Left colon (tissue), 2 donors: ENCODE measurements around the gene SLC6A19. TPM values are rescaled to one million over a fixed set of nuclear protein-coding genes. Genes with fewer than 3 reads are reported as not detected.
"Not testable (repeated sequence)": the region's sequence is repeated elsewhere in the genome, so short reads cannot be mapped to it uniquely, and the experiment has no call there.

Source experiments
- ATAC-seq: fragments of 200-7000 bp; cut with Tn5 transposase; one replicate; pipeline ENCODE4 v1.9.1; 2020; ENCODE audit warnings: mild to moderate bottlenecking, moderate library complexity
- DNase-seq, 2 donors: peaks; one replicate each; pipeline ENCODE4 v3.0.0-alpha.2; 2020
- intact Hi-C, 2 donors: fragments of 100-400 bp; cut with DNase I in 1 of 2; cut with micrococcal nuclease in 1 of 2; formaldehyde crosslinking; loops; one replicate each; pipeline versions ENCODE4 v1.11.2 to v1.14.0; 2022; cut with DNase I, micrococcal nuclease
- long read RNA-seq: library from polyadenylated mRNA; unstranded; transcript quantifications from one replicate; pipeline ENCODE4 v2.0.0, GENCODE V29; 2021
- total RNA-seq, 2 donors: library from RNA; stranded (reverse); fragmentation: NEBNext Ultra II Directional; extraction: Animal tissue kit (Norgen Biotek cat#: 25700); gene quantifications; one replicate each; pipeline ENCODE4 v1.2.1, GENCODE V29; 2021
- donor health status: DM: no; HTN: no; CAD: no.
- donor health status: DM: yes; HTN: yes; CAD: no.

Gene SLC6A19
- total RNA-seq, result 10 to 100 TPM in 1 of 2 donors, 1 to 10 TPM in 1; 5.8 to 72.5 TPM
- long read RNA-seq, partial matches to known transcripts, result 7 of 9 reads
- long read RNA-seq, other reads (novel, unspliced or antisense), result 2 of 9 reads

DNA sequence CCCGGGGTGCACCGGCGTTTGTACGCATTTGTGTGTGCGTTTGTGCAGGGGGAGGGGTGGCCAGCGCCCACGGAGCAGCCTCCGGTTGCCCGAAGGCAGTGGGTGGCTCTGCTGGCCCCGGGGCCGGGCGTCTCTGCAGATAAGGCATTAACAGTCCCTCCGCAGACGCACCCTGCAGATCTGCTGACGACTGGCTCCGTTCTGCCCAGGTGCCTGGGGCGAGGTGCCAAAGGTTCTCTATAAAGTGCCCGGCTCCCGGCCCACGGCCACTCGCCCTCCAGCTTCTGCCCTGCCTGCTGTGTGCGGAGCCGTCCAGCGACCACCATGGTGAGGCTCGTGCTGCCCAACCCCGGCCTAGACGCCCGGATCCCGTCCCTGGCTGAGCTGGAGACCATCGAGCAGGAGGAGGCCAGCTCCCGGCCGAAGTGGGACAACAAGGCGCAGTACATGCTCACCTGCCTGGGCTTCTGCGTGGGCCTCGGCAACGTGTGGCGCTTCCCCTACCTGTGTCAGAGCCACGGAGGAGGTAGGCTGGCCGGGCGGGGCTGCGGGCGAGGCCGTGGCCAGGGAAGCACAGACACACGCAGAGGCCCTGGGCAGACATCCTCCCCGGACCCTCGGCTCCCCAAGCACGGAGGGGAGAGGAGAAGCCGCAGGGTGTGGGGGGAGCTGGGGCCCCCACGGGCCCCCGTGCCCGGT, at the start of gene SLC6A19:
Gene SLC6A19 (plus strand): TSS at position 269 of the 699 bp plus-strand sequence. CDS start 56 bp downstream, at position 325.
- peak; percentile 27 to 47 for DNase-seq
- ATAC-seq, result peak; percentile 72
- intact Hi-C loops, result no loop called here

DNA sequence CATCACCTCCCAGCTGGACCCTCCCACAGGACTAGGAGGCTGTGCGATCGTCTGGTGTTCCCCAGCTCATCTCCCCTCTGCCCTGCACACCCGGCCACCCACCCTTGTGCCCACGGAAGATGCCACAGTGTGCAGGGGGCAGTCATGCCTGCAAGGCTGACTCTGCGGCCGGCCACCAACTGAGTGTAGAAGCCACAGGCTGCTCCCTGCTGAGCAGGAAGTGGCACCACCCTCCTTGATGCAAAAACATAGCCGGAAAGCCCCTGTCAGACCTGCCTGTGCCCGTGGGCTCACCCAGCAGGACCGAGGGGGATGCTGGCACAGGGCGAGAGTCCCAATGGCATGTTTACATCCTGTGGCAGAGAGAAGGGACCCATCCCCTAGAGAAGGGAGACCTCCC, 49.2 kb upstream of the SLC6A19 start:
- DNase-seq, result no peak
- intact Hi-C loops, result no loop called here
- ATAC-seq, result peak; percentile 32

DNA sequence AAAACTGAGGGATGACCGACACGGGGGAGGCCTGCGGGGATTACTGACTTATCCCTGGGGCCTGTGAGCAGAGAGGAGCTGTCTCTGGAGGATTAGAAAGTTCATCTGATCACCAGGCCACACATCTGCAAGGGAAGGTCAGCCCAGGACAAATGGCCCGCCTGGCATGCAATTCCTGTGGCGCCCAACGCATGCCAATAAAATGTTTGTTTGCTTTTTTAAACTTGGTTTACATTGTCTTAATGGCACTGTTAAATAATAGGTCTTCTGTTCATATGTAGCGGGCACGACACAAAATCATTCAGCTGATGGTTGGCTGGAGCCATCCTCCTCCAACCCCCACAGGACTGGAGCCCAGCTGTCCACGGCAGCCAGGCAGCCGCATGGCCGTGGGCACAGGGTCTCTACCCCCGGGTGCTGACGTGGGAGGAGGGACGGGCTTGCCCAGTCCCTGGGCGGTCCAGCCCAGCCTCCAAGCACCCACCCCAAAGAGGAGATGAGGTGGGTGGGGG, 48.6 kb upstream of the SLC6A19 start:
- ATAC-seq, result peak; percentile 11
- no peak for DNase-seq
- intact Hi-C loops, result no loop called here

GRCh38 chr5:1153428-1153827, 48.0 kb upstream of the SLC6A19 start:
- no peak for DNase-seq
- ATAC-seq, result no peak
- intact Hi-C loops, result no loop called here

GRCh38 chr5:1155191-1156032, 46.0 kb upstream of the SLC6A19 start:
- ATAC-seq (peak; percentile 22), DNase-seq (no peak)
- intact Hi-C loops, result no loop called here

- intact Hi-C loops, result no loop called here
- no peak for ATAC-seq
- DNase-seq, result no peak
These were observed 45.2 kb upstream of the SLC6A19 start for GRCh38 chr5:1156033-1156753.

- ATAC-seq (no peak), DNase-seq (no peak)
- intact Hi-C loops, result no loop called here
These were observed 44.5 kb upstream of the SLC6A19 start for GRCh38 chr5:1156754-1157460.

- intact Hi-C loops, DNase-seq, ATAC-seq: not testable (repeated sequence)
These were observed 43.9 kb upstream of the SLC6A19 start for GRCh38 chr5:1157461-1157986.

- intact Hi-C loops, result no loop called here
- no peak for ATAC-seq
- DNase-seq, result no peak
These were observed 42.6 kb upstream of the SLC6A19 start for GRCh38 chr5:1158647-1159340.

DNA sequence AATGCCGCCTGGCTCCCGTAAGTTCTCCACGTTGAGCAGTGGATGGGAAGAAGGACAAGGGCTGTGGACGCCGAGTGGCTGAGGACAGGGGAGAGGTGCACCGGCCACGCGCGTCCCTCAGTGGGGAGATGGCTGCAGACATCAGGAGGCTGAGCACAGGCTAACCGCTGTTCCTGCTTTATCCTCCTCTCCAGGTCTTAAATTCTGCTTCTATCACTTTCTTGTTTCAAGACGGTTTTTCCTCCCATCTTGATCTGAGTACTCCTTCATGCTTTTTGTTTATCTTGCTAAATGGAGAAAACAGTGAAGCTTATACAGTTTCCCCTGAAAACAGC, 42.1 kb upstream of the SLC6A19 start:
- intact Hi-C loops, result no loop called here
- ATAC-seq, result no peak
- DNase-seq, result no peak

GRCh38 chr5:1159774-1160406, 41.5 kb upstream of the SLC6A19 start:
- ATAC-seq (no peak), DNase-seq (no peak)
- intact Hi-C loops, result loop anchor here in 1 of 2 donors (10.0 kb wide), 1 partner anchor 485 kb away; no protein-coding TSS in a partner anchor

DNA sequence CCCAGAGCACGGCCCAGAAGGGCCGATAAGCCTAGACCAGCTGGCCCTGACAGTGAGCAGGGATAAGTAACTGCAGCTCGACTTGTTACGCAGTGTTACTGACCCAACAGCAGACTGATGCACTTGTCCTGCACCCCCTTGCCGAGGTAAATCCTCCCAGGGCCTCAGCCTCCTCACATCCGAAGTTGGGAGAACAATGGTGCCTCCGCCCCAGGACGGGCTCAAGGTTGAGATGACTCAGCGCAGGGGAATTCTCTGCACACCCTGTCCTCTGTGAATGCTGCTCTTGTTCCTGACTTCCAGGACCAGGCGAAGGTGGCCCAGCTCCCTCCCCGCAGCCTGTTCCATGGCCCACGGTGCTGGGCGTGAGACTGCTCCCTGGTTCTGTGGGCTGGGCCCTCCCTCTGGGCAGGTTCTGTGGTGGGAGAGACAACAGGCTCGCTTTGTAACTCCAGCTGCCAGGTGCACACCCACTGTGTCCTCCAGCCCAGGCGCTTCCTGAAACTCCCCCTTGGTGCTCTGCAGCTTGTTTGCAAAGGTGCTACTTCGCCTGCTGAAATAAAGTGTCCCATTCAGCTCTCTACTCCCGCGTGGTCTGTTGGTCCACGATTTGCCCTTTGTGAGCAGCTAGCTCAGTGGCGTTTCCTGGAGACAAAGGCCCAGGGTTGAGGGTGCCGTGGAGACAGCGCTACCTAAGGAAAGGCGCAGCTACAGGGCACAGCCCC, 40.1 kb upstream of the SLC6A19 start:
- intact Hi-C loops, result loop anchor here in 1 of 2 donors (10.0 kb wide), 1 partner anchor 484 kb away; no protein-coding TSS in a partner anchor
- ATAC-seq, result peak; percentile 83
- peak; percentile 50 to 74 for DNase-seq

- DNase-seq (peak; percentile 51 to 79), ATAC-seq (peak; percentile 60)
- intact Hi-C loops, result loop anchor here in 1 of 2 donors (10.0 kb wide), 1 partner anchor 483 kb away; no protein-coding TSS in a partner anchor
These were observed 39.6 kb upstream of the SLC6A19 start for GRCh38 chr5:1161833-1162229.

DNA sequence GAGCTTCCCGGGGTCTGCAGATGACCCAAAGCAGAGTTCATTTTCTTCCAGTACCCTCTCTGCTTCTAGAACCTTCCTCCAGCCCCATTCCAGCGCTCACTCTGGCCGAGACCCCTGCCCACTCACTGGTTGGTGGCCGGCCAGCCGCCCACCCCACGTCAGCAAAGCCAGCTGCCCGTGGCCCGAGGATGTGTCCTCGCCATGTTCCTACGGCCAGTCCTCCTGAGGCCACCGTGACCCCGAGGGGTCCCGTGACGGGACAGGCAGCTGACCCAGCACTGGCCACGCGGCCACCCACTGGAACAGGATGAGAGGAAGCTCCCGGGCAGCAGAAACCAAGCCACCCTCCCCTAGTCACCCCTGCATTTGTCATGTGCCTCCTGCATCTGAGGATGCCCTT, 39.1 kb upstream of the SLC6A19 start:
- DNase-seq (no peak), ATAC-seq (no peak)
- intact Hi-C loops, result loop anchor here in 1 of 2 donors (10.0 kb wide), 1 partner anchor 483 kb away; no protein-coding TSS in a partner anchor

- intact Hi-C loops, result loop anchor here in 1 of 2 donors (10.0 kb wide), 1 partner anchor 482 kb away; no protein-coding TSS in a partner anchor
- DNase-seq (no peak), ATAC-seq (no peak)
These were observed 38.6 kb upstream of the SLC6A19 start for GRCh38 chr5:1162751-1163150.

DNA sequence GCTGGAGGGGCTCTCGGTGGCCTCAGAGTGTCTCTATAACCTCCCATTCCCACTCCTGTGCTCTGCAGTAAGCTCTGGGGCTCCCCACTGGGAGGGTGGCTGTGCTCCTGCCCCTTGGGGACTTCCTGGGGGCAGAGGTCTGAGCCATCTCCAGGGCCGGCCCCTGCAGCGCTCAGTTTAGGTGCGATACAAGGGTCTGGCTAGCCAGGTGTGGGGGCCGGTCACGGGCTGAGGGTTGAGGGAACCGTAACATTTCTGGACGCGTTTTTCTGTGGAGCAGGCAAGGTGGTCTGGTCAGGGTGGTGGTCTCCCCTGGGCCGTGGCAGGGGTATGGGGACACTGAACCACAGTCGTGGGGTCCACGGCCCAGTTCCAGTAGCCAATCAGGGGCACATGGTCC, 38.0 kb upstream of the SLC6A19 start:
- DNase-seq (no peak), ATAC-seq (no peak)
- intact Hi-C loops, result loop anchor here in 1 of 2 donors (10.0 kb wide), 1 partner anchor 481 kb away; no protein-coding TSS in a partner anchor
